ENCODE measurements around the gene GRP. TPM values are rescaled to one million over a fixed set of nuclear protein-coding genes. Genes with fewer than 3 reads are reported as not detected.
"Not testable (repeated sequence)": the region's sequence is repeated elsewhere in the genome, so short reads cannot be mapped to it uniquely, and the experiment has no call there.

GRP gene
- total RNA-seq, 2 experiments from 2014 or later = not detected

- Mint-ChIP-seq H3K4me1 (ENCODE audit: low read depth) (no peaks in the 10 kb centered on the region), H3K4me3 (no peak overlapping the region), H3K27ac (no peak overlapping the region), H3K36me3 (ENCODE audit: low read depth) (no peaks in the 10 kb centered on the region), H3K27me3 (ENCODE audit: low read depth) (peaks cover 14% of the 10 kb centered on the region), H3K9me3 (ENCODE audit: insufficient read depth) (no peaks in the 10 kb centered on the region)
- POLR2A ChIA-PET = no interaction called here
- CTCF ChIA-PET = interaction anchor here (1.8 kb wide), 1 partner anchor 172 kb away, joined by 7 read pairs; no protein-coding TSS in a partner anchor
- ATAC-seq (no peak), DNase-seq (no peak)
Measured at GRCh38 chr18:59231114-59231513, 11.2 kb downstream of the GRP start.

- no peak for DNase-seq
- POLR2A ChIA-PET = no interaction called here
- Mint-ChIP-seq H3K27me3 (ENCODE audit: low read depth) (peaks cover 16% of the 10 kb centered on the region), H3K9me3 (ENCODE audit: insufficient read depth) (no peaks in the 10 kb centered on the region), H3K36me3 (ENCODE audit: low read depth) (no peaks in the 10 kb centered on the region), H3K4me1 (ENCODE audit: low read depth) (no peaks in the 10 kb centered on the region), H3K27ac (no peak overlapping the region), H3K4me3 (no peak overlapping the region)
- CTCF ChIA-PET = no interaction called here
- ATAC-seq = no peak
Measured at GRCh38 chr18:59231877-59232276, 11.9 kb downstream of the GRP start.

- Mint-ChIP-seq H3K4me3 (no peak overlapping the region), H3K4me1 (ENCODE audit: low read depth) (no peaks in the 10 kb centered on the region), H3K27me3 (ENCODE audit: low read depth) (peaks cover 16% of the 10 kb centered on the region), H3K27ac (no peak overlapping the region), H3K9me3 (ENCODE audit: insufficient read depth) (no peaks in the 10 kb centered on the region), H3K36me3 (ENCODE audit: low read depth) (no peaks in the 10 kb centered on the region)
- ATAC-seq = no peak
- ChIA-PET CTCF (no interaction called here), POLR2A (no interaction called here)
- DNase-seq = no peak
Measured at GRCh38 chr18:59232309-59233016, 12.5 kb downstream of the GRP start.

GRCh38 chr18:59233017-59233410 is 13.1 kb downstream of the GRP start:
- no peaks in the 10 kb centered on the region for H3K4me1 Mint-ChIP-seq (ENCODE audit: low read depth)
- POLR2A ChIA-PET = no interaction called here
- H3K4me3 Mint-ChIP-seq = no peak overlapping the region
- H3K36me3 Mint-ChIP-seq (ENCODE audit: low read depth) = no peaks in the 10 kb centered on the region
- no peak for ATAC-seq
- H3K27me3 Mint-ChIP-seq (ENCODE audit: low read depth) = peaks cover 15% of the 10 kb centered on the region
- no peak overlapping the region for H3K27ac Mint-ChIP-seq
- no peaks in the 10 kb centered on the region for H3K9me3 Mint-ChIP-seq (ENCODE audit: insufficient read depth)
- CTCF ChIA-PET = no interaction called here
- no peak for DNase-seq

- Mint-ChIP-seq H3K36me3 (ENCODE audit: low read depth) (no peaks in the 10 kb centered on the region), H3K27me3 (ENCODE audit: low read depth) (peaks cover 2% of the 10 kb centered on the region), H3K27ac (no peak overlapping the region), H3K4me3 (no peak overlapping the region), H3K9me3 (ENCODE audit: insufficient read depth) (no peaks in the 10 kb centered on the region), H3K4me1 (ENCODE audit: low read depth) (no peaks in the 10 kb centered on the region)
- ChIA-PET POLR2A (no interaction called here), CTCF (interaction anchor here (1.0 kb wide), 1 partner anchor 11 kb away, joined by 3 read pairs; no protein-coding TSS in a partner anchor)
- ATAC-seq (no peak), DNase-seq (no peak)
Measured at GRCh38 chr18:59238385-59238784, 18.4 kb downstream of the GRP start.

GRCh38 chr18:59239642-59240041 is 19.7 kb downstream of the GRP start:
- POLR2A ChIA-PET = no interaction called here
- no peaks in the 10 kb centered on the region for H3K36me3 Mint-ChIP-seq (ENCODE audit: low read depth)
- H3K4me1 Mint-ChIP-seq (ENCODE audit: low read depth) = no peaks in the 10 kb centered on the region
- no peak overlapping the region for H3K27ac Mint-ChIP-seq
- no peaks in the 10 kb centered on the region for H3K9me3 Mint-ChIP-seq (ENCODE audit: insufficient read depth)
- H3K4me3 Mint-ChIP-seq = no peak overlapping the region
- DNase-seq (no peak), ATAC-seq (no peak)
- CTCF ChIA-PET = no interaction called here
- H3K27me3 Mint-ChIP-seq (ENCODE audit: low read depth) = peaks cover 4% of the 10 kb centered on the region

- no peak overlapping the region for H3K27ac Mint-ChIP-seq
- ATAC-seq (no peak), DNase-seq (no peak)
- ChIA-PET POLR2A (no interaction called here), CTCF (no interaction called here)
- H3K36me3 Mint-ChIP-seq (ENCODE audit: low read depth) = no peaks in the 10 kb centered on the region
- H3K9me3 Mint-ChIP-seq (ENCODE audit: insufficient read depth) = no peaks in the 10 kb centered on the region
- no peak overlapping the region for H3K4me3 Mint-ChIP-seq
- no peaks in the 10 kb centered on the region for H3K4me1 Mint-ChIP-seq (ENCODE audit: low read depth)
- peaks cover 22% of the 10 kb centered on the region for H3K27me3 Mint-ChIP-seq (ENCODE audit: low read depth)
Measured at GRCh38 chr18:59242906-59243305, 22.9 kb downstream of the GRP start.

GRCh38 chr18:59246796-59247195 is 26.8 kb downstream of the GRP start:
- H3K36me3 Mint-ChIP-seq (ENCODE audit: low read depth) = no peaks in the 10 kb centered on the region
- ATAC-seq = no peak
- CTCF ChIA-PET = no interaction called here

GRCh38 chr18:59249199-59249774 is 29.3 kb downstream of the GRP start:
- POLR2A ChIA-PET = no interaction called here
- Mint-ChIP-seq H3K36me3 (ENCODE audit: low read depth) (no peaks in the 10 kb centered on the region), H3K27ac (no peak overlapping the region), H3K9me3 (ENCODE audit: insufficient read depth) (no peaks in the 10 kb centered on the region), H3K27me3 (ENCODE audit: low read depth) (peaks cover 31% of the 10 kb centered on the region), H3K4me3 (no peak overlapping the region), H3K4me1 (ENCODE audit: low read depth) (no peaks in the 10 kb centered on the region)
- ATAC-seq (no peak), DNase-seq (peak; percentile 55)
- CTCF ChIA-PET = interaction anchor here (0.7 to 4.5 kb wide), 15 partner anchors 11 to 448 kb away, joined by 3 to 52 read pairs (median 4); partner anchors contain the start of genes CCBE1 and GRP

More at GRCh38 chr18:59246796-59247195, 26.8 kb downstream of the GRP start:
- H3K27ac Mint-ChIP-seq = no peak overlapping the region
- no peak for DNase-seq
- POLR2A ChIA-PET = no interaction called here
- H3K9me3 Mint-ChIP-seq (ENCODE audit: insufficient read depth) = no peaks in the 10 kb centered on the region
- H3K4me3 Mint-ChIP-seq = no peak overlapping the region
- H3K4me1 Mint-ChIP-seq (ENCODE audit: low read depth) = no peaks in the 10 kb centered on the region
- H3K27me3 Mint-ChIP-seq (ENCODE audit: low read depth) = peaks cover 24% of the 10 kb centered on the region

- H3K27ac Mint-ChIP-seq; H3K4me1 Mint-ChIP-seq (ENCODE audit: low read depth); CTCF ChIA-PET; POLR2A ChIA-PET; DNase-seq; H3K9me3 Mint-ChIP-seq (ENCODE audit: insufficient read depth); ATAC-seq; H3K36me3 Mint-ChIP-seq (ENCODE audit: low read depth); H3K4me3 Mint-ChIP-seq: not testable (repeated sequence)
- peaks cover 23% of the 10 kb centered on the region for H3K27me3 Mint-ChIP-seq (ENCODE audit: low read depth)
Measured at GRCh38 chr18:59255491-59255890, 35.5 kb downstream of the GRP start.

- DNase-seq; POLR2A ChIA-PET; H3K36me3 Mint-ChIP-seq (ENCODE audit: low read depth); H3K4me1 Mint-ChIP-seq (ENCODE audit: low read depth); H3K4me3 Mint-ChIP-seq; CTCF ChIA-PET; ATAC-seq; H3K27ac Mint-ChIP-seq; H3K9me3 Mint-ChIP-seq (ENCODE audit: insufficient read depth): not testable (repeated sequence)
- H3K27me3 Mint-ChIP-seq (ENCODE audit: low read depth) = peaks cover 62% of the 10 kb centered on the region
Measured at GRCh38 chr18:59261842-59262241, 41.9 kb downstream of the GRP start.

- DNase-seq; POLR2A ChIA-PET; H3K9me3 Mint-ChIP-seq (ENCODE audit: insufficient read depth); H3K27ac Mint-ChIP-seq; H3K4me3 Mint-ChIP-seq; ATAC-seq; CTCF ChIA-PET; H3K4me1 Mint-ChIP-seq (ENCODE audit: low read depth); H3K36me3 Mint-ChIP-seq (ENCODE audit: low read depth): not testable (repeated sequence)
- H3K27me3 Mint-ChIP-seq (ENCODE audit: low read depth) = peaks cover 66% of the 10 kb centered on the region
Measured at GRCh38 chr18:59262243-59262642, 42.3 kb downstream of the GRP start.

- CTCF ChIA-PET = no interaction called here
- Mint-ChIP-seq H3K4me3 (no peak overlapping the region), H3K36me3 (ENCODE audit: low read depth) (no peaks in the 10 kb centered on the region), H3K9me3 (ENCODE audit: insufficient read depth) (no peaks in the 10 kb centered on the region), H3K27ac (no peak overlapping the region), H3K27me3 (ENCODE audit: low read depth) (peaks cover 77% of the 10 kb centered on the region), H3K4me1 (ENCODE audit: low read depth) (peaks cover 10% of the 10 kb centered on the region)
- DNase-seq (no peak), ATAC-seq (no peak)
- POLR2A ChIA-PET = no interaction called here
Measured at GRCh38 chr18:59263661-59264060, 43.7 kb downstream of the GRP start.

Data from activated CD8-positive, alpha-beta T cell treated with anti-CD3 and anti-CD28 coated beads, Interleukin-2, amount 10 ng/mL, durations not matched to agents 7 days and 5 days (primary cell).